HCT116 (cell line): ENCODE data around the gene MESD. TPM values are rescaled to one million over a fixed set of nuclear protein-coding genes. Genes with fewer than 3 reads are reported as not detected.

Source experiments
- ATAC-seq: fragments of 200-7000 bp; cut with Tn5 transposase; 2 replicates; pipeline ENCODE4 v1.9.1; 2020; ENCODE audit warnings: mild to moderate bottlenecking, moderate library complexity
- BruUV-seq: library from RNA; stranded (reverse); fragments of 400-500 nt; replicated peaks from 2 replicates; lab custom pipeline; 2021; lab: Mats Ljungman, UMichigan
- CTCF ChIA-PET: fragments of 300-600 bp; sonication (Branson Sonifier 250); formaldehyde crosslinking; loops from one replicate; lab custom pipeline; 2021; ENCODE audit warnings: antibody characterized with exemption; lab: Charles Lee
- POLR2A ChIA-PET: fragments of 300-600, 350-600 bp; sonication (Branson Sonifier 250); formaldehyde crosslinking; loops from one replicate; lab custom pipeline; 2021; ENCODE audit warnings: antibody characterized with exemption; lab: Charles Lee
- RAD21 ChIA-PET, 2 experiments: fragments of 300-600 bp; sonication (Branson Sonifier 250); formaldehyde crosslinking; loops; one replicate each; lab custom pipeline; 2023; ENCODE audit warnings: low total read pairs in 2 of 2; ENCODE audit not compliant: uncharacterized antibody in 2 of 2, unreplicated experiment in 2 of 2, low non-redundant PET in 1 of 2; lab: Charles Lee
- DNase-seq: peaks from one replicate; pipeline ENCODE4 v3.0.0-alpha.2; 2010; ENCODE audit warnings: low read depth, low spot score
- H2AFZ ChIP-seq: fragments of 200-600 bp; shearing (Covaris generic), sonication (generic); 2 replicates; pipeline ENCODE4 v1.6.1; 2017; ENCODE audit warnings: low read depth, mixed run types, mixed read lengths, antibody characterized with exemption, low read length; ENCODE audit not compliant: poor library complexity, severe bottlenecking
- H3K27ac ChIP-seq: 2 replicates; pipeline ENCODE4 v1.5.1; 2012; ENCODE audit warnings: low read depth, low read length
- H3K27me3 ChIP-seq: fragments of 200-600 bp; sonication (generic); 2 replicates; pipeline ENCODE4 v1.6.1; 2016; ENCODE audit warnings: mixed run types, low read length, mixed read lengths; ENCODE audit not compliant: insufficient read depth
- H3K36me3 ChIP-seq, 2 experiments: fragments of 200-500 bp in 1 of 2; fragments of 200-600 bp in 1 of 2; sonication (Bioruptor generic) in 1 of 2; sonication (generic) in 1 of 2; 2 replicates each; pipeline versions ENCODE4 v1.5.1 to v1.6.1; 2014 to 2016; ENCODE audit warnings: low read length in 2 of 2, inconsistent platforms in 1 of 2, mixed read lengths in 1 of 2, mixed run types in 1 of 2; ENCODE audit not compliant: insufficient read depth in 2 of 2, control insufficient read depth in 1 of 2
- H3K4me1 ChIP-seq, 2 experiments: fragments of 200-600 bp in 1 of 2; sonication (generic) in 1 of 2; 2 replicates each; pipeline versions ENCODE4 v1.5.1 to v1.6.1; 2012 to 2017; ENCODE audit warnings: low read length in 2 of 2, inconsistent platforms in 1 of 2, mild to moderate bottlenecking in 1 of 2, mixed read lengths in 1 of 2, mixed run types in 1 of 2, moderate library complexity in 1 of 2; ENCODE audit not compliant: insufficient read depth in 2 of 2, control insufficient read depth in 1 of 2
- H3K4me2 ChIP-seq: fragments of 200-600 bp; sonication (generic); 2 replicates; pipeline ENCODE4 v1.6.1; 2017; ENCODE audit warnings: mixed run types, low read length, mixed read lengths
- H3K4me3 ChIP-seq, 2 experiments: fragments of 200-600 bp in 1 of 2; sonication (generic) in 1 of 2; replicated peaks in 1 of 2; 2 replicates each; pipeline ENCODE4 v1.5.1; 2011 to 2016; ENCODE audit warnings: low read length in 2 of 2, control low read depth in 1 of 2, low read depth in 1 of 2, mild to moderate bottlenecking in 1 of 2, mixed read lengths in 1 of 2, mixed run types in 1 of 2
- H3K79me2 ChIP-seq: fragments of 200-600 bp; sonication (generic); 2 replicates; pipeline ENCODE4 v1.6.1; 2017; ENCODE audit warnings: mild to moderate bottlenecking, mixed run types, low read length, moderate library complexity, mixed read lengths; ENCODE audit not compliant: insufficient read depth
- H3K9ac ChIP-seq: fragments of 200-600 bp; sonication (generic); 2 replicates; pipeline ENCODE4 v1.6.1; 2016; ENCODE audit warnings: low read length, mixed read lengths
- H3K9me2 ChIP-seq: fragments of 200-600 bp; sonication (generic), shearing (Covaris generic); 2 replicates; pipeline ENCODE4 v1.6.1; 2017; ENCODE audit warnings: mixed run types, mild to moderate bottlenecking, moderate library complexity; ENCODE audit not compliant: insufficient read depth
- H3K9me3 ChIP-seq, 2 experiments: fragments of 200-500 bp in 1 of 2; fragments of 200-600 bp in 1 of 2; sonication (Bioruptor generic) in 1 of 2; sonication (generic) in 1 of 2; 2 replicates each; pipeline ENCODE4 v1.6.1; 2014 to 2017; ENCODE audit warnings: low read length in 2 of 2, mixed read lengths in 2 of 2, inconsistent platforms in 1 of 2, low read depth in 1 of 2, mild to moderate bottlenecking in 1 of 2, mixed run types in 1 of 2, moderate library complexity in 1 of 2; ENCODE audit not compliant: control insufficient read depth in 1 of 2, insufficient read depth in 1 of 2
- H4K20me1 ChIP-seq: fragments of 200-600 bp; sonication (generic), shearing (Covaris generic); 2 replicates; pipeline ENCODE4 v1.6.1; 2017; ENCODE audit warnings: mixed run types, mild to moderate bottlenecking, moderate library complexity; ENCODE audit not compliant: insufficient read depth
- CBX3 ChIP-seq: IDR thresholded peaks from 2 replicates; pipeline ENCODE4 v1.6.1; 2012; ENCODE audit warnings: low read depth
- EZH2phosphoT487 ChIP-seq: fragments of 200-600 bp; IDR thresholded peaks from 2 replicates; pipeline ENCODE4 v1.6.1; 2018; ENCODE audit warnings: antibody characterized with exemption, borderline replicate concordance
- JUND ChIP-seq: IDR thresholded peaks from 2 replicates; pipeline ENCODE4 v1.6.1; 2012
- POLR2A ChIP-seq: IDR thresholded peaks from 2 replicates; pipeline ENCODE4 v1.7.0; 2011; ENCODE audit warnings: borderline replicate concordance; ENCODE audit not compliant: insufficient read depth, insufficient read length; ENCODE audit errors: extremely low read depth
- POLR2AphosphoS5 ChIP-seq: IDR thresholded peaks from 2 replicates; pipeline ENCODE4 v1.6.1; 2011; ENCODE audit warnings: mild to moderate bottlenecking, low read depth, low read length, moderate library complexity
- SIN3A ChIP-seq: IDR thresholded peaks from 2 replicates; pipeline ENCODE4 v1.6.1; 2012; ENCODE audit warnings: low read depth
- SP1 ChIP-seq: IDR thresholded peaks from 2 replicates; pipeline ENCODE4 v1.6.1; 2012; ENCODE audit warnings: low read depth
- TCF7L2 ChIP-seq: IDR thresholded peaks from 2 replicates; pipeline ENCODE4 v1.7.0; 2011; ENCODE audit warnings: borderline replicate concordance, inconsistent platforms; ENCODE audit not compliant: insufficient read depth, insufficient read length; ENCODE audit errors: extremely low read depth
- YY1 ChIP-seq: IDR thresholded peaks from 2 replicates; pipeline ENCODE4 v1.6.1; 2011; ENCODE audit warnings: low read length, low read depth, moderate library complexity, mild to moderate bottlenecking; ENCODE audit not compliant: insufficient replicate concordance; ENCODE audit errors: extremely low read depth
- ZBTB33 ChIP-seq: IDR thresholded peaks from 2 replicates; pipeline ENCODE4 v1.6.1; 2011; ENCODE audit warnings: mild to moderate bottlenecking, low read length, moderate library complexity; ENCODE audit not compliant: insufficient replicate concordance; ENCODE audit errors: extremely low read depth
- ZNF274 ChIP-seq: fragments of 200-500 bp; sonication (Bioruptor generic); IDR thresholded peaks from 2 replicates; pipeline ENCODE4 v1.6.1; 2014; ENCODE audit warnings: mild to moderate bottlenecking, low read depth, low read length, inconsistent platforms
- intact Hi-C: fragments of 100-400 bp; cut with micrococcal nuclease; formaldehyde crosslinking; loops from 2 replicates; pipeline ENCODE4 v1.10.0; 2022
- total RNA-seq: library from RNA; stranded (reverse); gene quantifications from one replicate; pipeline ENCODE4 v1.2.1, GENCODE V29; 2021; ENCODE audit not compliant: unreplicated experiment

Gene MESD
- total RNA-seq, 1 experiment from 2014 or later: 22.5 TPM

GRCh38 chr15:81029414-81030300, 40.0 kb upstream of the MESD start:
- Histone ChIP-seq H3K9me3 (peaks cover 0 to 9% of the 10 kb centered on the region in 2 experiments; a peak in 1 of 4 replicates), H2AFZ (no peak overlapping the region), H3K79me2 (no peaks in the 10 kb centered on the region), H3K27ac (no peak overlapping the region), H3K4me3 (no peak overlapping the region), H3K9me2 (no peaks in the 10 kb centered on the region), H3K9ac (no peak overlapping the region), H3K4me1 (peaks cover 0 to 6% of the 10 kb centered on the region in 2 experiments; a peak in 1 of 4 replicates), H3K4me2 (no peak overlapping the region), H3K36me3 (no peaks in the 10 kb centered on the region)
- no TSS peak for BruUV-seq
- DNase-seq: no peak
- CTCF ChIA-PET: no interaction called here
- no peak for ATAC-seq
- TF ChIP-seq SIN3A: no peak
- TF ChIP-seq CBX3: 0 out of 2 replicates have a peak, but pooled peaks have one; percentile 18
- TF ChIP-seq, all 23 proteins: peak for 1
- POLR2A ChIA-PET: no interaction called here
- RAD21 ChIA-PET: no interaction called here
- Histone ChIP-seq H4K20me1 (no peaks in the 10 kb centered on the region), H3K27me3 (no peaks in the 10 kb centered on the region)
- intact Hi-C loops: no loop called here

- TF ChIP-seq POLR2A (no peak), JUND (no peak), ZNF274 (no peak), SP1 (no peak), POLR2AphosphoS5 (no peak), YY1 (no peak), ZBTB33 (no peak), TCF7L2 (no peak), EZH2phosphoT487 (no peak)
- DNase-seq (no peak), ATAC-seq (no peak)
- Histone ChIP-seq H3K9me2 (0 out of 2 replicates have a peak, but pooled peaks cover 2% of the 10 kb centered on the region), H3K27me3 (no peaks in the 10 kb centered on the region), H3K9me3 (peaks cover 0 to 9% of the 10 kb centered on the region in 2 experiments; a peak in 1 of 4 replicates), H3K4me3 (no peak overlapping the region), H3K27ac (no peak overlapping the region), H3K4me2 (no peak overlapping the region), H3K4me1 (peaks cover 0 to 6% of the 10 kb centered on the region in 2 experiments; a peak in 1 of 4 replicates), H3K9ac (no peak overlapping the region), H4K20me1 (no peaks in the 10 kb centered on the region), H2AFZ (no peak overlapping the region), H3K79me2 (no peaks in the 10 kb centered on the region), H3K36me3 (no peaks in the 10 kb centered on the region)
- CTCF ChIA-PET: no interaction called here
- intact Hi-C loops: no loop called here
- no TSS peak for BruUV-seq
- POLR2A ChIA-PET: no interaction called here
- RAD21 ChIA-PET: no interaction called here
Observed at GRCh38 chr15:81026836-81027599, 37.4 kb upstream of the MESD start.
